Neuronal stem cell (in vitro differentiated cells): ENCODE data around the gene LHX4.

Source experiments
- DNase-seq: peaks from one replicate; pipeline ENCODE4 v3.0.0-alpha.2; 2013; ENCODE audit warnings: low spot score
- H2AFZ ChIP-seq: one replicate; pipeline ENCODE4 v1.6.1; 2013; ENCODE audit warnings: mild to moderate bottlenecking, low read length, inconsistent platforms
- H2AK5ac ChIP-seq: 2 replicates; pipeline ENCODE4 v1.6.1; 2013; ENCODE audit warnings: low read depth, mild to moderate bottlenecking, inconsistent platforms, low read length, moderate library complexity, mixed read lengths
- H2BK120ac ChIP-seq: 2 replicates; pipeline ENCODE4 v1.6.1; 2013; ENCODE audit warnings: low read depth, mild to moderate bottlenecking, inconsistent platforms, low read length, moderate library complexity, mixed read lengths
- H2BK12ac ChIP-seq: one replicate; pipeline ENCODE4 v1.6.1; 2013; ENCODE audit warnings: low read length, inconsistent platforms
- H2BK15ac ChIP-seq: 2 replicates; pipeline ENCODE4 v1.6.1; 2013; ENCODE audit warnings: mild to moderate bottlenecking, low read length, inconsistent platforms, mixed read lengths
- H2BK5ac ChIP-seq: one replicate; pipeline ENCODE4 v1.6.1; 2013; ENCODE audit warnings: inconsistent platforms, mild to moderate bottlenecking, low read length, moderate library complexity
- H3K14ac ChIP-seq: one replicate; pipeline ENCODE4 v1.6.1; 2013; ENCODE audit warnings: low read length, inconsistent platforms
- H3K18ac ChIP-seq: 2 replicates; pipeline ENCODE4 v1.6.1; 2013; ENCODE audit warnings: low read length, inconsistent platforms
- H3K23ac ChIP-seq: 2 replicates; pipeline ENCODE4 v1.6.1; 2013; ENCODE audit warnings: low read depth, mild to moderate bottlenecking, mixed read lengths, low read length, inconsistent platforms; ENCODE audit not compliant: poor library complexity
- H3K27ac ChIP-seq: replicated peaks from 3 replicates; pipeline ENCODE4 v1.5.1; 2013; ENCODE audit warnings: low read length, inconsistent platforms
- H3K27me3 ChIP-seq, 3 experiments: 2 replicates each; pipeline ENCODE4 v1.6.1; 2013; ENCODE audit warnings: low read length in 3 of 3, mild to moderate bottlenecking in 2 of 3, inconsistent platforms in 1 of 3, low read depth in 1 of 3, mixed read lengths in 1 of 3, moderate library complexity in 1 of 3; ENCODE audit not compliant: control insufficient read depth in 3 of 3, insufficient read depth in 3 of 3
- H3K36me3 ChIP-seq, 2 donors: replicated peaks in 1 of 2; 2 replicates each; pipeline ENCODE4 v1.6.1; 2013; ENCODE audit warnings: low read length in 2 of 2; ENCODE audit not compliant: control insufficient read depth in 2 of 2, insufficient read depth in 2 of 2
- H3K4ac ChIP-seq: 2 replicates; pipeline ENCODE4 v1.6.1; 2013; ENCODE audit warnings: inconsistent platforms, mild to moderate bottlenecking, low read length, moderate library complexity
- H3K4me1 ChIP-seq, 2 donors: 1 replicate in 1 of 2; 2 replicates in 1 of 2; pipeline ENCODE4 v1.6.1; 2013; ENCODE audit warnings: low read length in 2 of 2, low read depth in 1 of 2; ENCODE audit not compliant: control insufficient read depth in 2 of 2, insufficient read depth in 1 of 2
- H3K4me2 ChIP-seq: one replicate; pipeline ENCODE4 v1.6.1; 2013; ENCODE audit warnings: mild to moderate bottlenecking, low read length, inconsistent platforms; ENCODE audit not compliant: insufficient read depth, poor library complexity, severe bottlenecking
- H3K4me3 ChIP-seq, 2 donors: 2 replicates each; pipeline ENCODE4 v1.5.1; 2013; ENCODE audit warnings: low read length in 2 of 2, mild to moderate bottlenecking in 2 of 2, inconsistent platforms in 1 of 2, moderate library complexity in 1 of 2
- H3K79me1 ChIP-seq: one replicate; pipeline ENCODE4 v1.6.1; 2013; ENCODE audit warnings: low read depth, mild to moderate bottlenecking, inconsistent platforms, low read length, moderate library complexity
- H3K9ac ChIP-seq: one replicate; pipeline ENCODE4 v1.6.1; 2013; ENCODE audit warnings: mild to moderate bottlenecking, low read depth, low read length, inconsistent platforms; ENCODE audit not compliant: poor library complexity
- H3K9me3 ChIP-seq, 2 donors: replicated peaks in 1 of 2; 2 replicates each; pipeline versions ENCODE3 to v1.6.1; 2013; ENCODE audit warnings: low read length in 2 of 2, mild to moderate bottlenecking in 2 of 2, inconsistent platforms in 1 of 2, low read depth in 1 of 2, mixed read lengths in 1 of 2, moderate library complexity in 1 of 2; ENCODE audit not compliant: control insufficient read depth in 2 of 2, insufficient read depth in 1 of 2
- H4K8ac ChIP-seq: one replicate; pipeline ENCODE4 v1.6.1; 2013; ENCODE audit warnings: low read depth, mild to moderate bottlenecking, inconsistent platforms, low read length, moderate library complexity
- H4K91ac ChIP-seq: one replicate; pipeline ENCODE4 v1.6.1; 2013; ENCODE audit warnings: low read length, low read depth, mild to moderate bottlenecking, inconsistent platforms; ENCODE audit not compliant: poor library complexity
- WGBS, 2 donors: extraction: QIAGEN DNeasy Blood & Tissue Kit; methylation state at CpG; one replicate each; pipeline ENCODE4 v1.1.7; 2013; ENCODE audit warnings: missing lambda C conversion rate in 2 of 2, mixed read lengths in 1 of 2; ENCODE audit not compliant: insufficient read length in 2 of 2, insufficient replicate concordance in 1 of 2; ENCODE audit errors: extremely low coverage in 2 of 2; 5-methylcytosine and 5-hydroxymethylcytosine counted together

The LHX4 gene

DNA sequence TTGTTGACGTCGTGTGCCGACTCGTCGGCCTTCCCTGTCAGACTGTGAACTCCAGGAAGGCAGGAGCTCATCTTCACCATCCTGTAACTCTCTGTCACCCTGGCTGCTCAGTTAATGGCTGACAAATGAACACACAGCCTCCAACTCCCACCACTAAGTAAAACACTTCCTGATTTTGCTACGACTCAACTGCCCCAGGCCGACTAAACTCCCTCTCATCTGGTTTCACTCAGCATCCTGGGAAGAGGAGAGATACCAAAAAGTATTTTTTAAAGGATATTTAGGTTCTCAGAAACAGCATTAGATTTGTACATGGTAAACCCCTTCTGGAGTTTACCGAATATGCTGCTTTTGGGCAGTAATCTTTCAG, 18.2 kb upstream of the LHX4 start:
- Histone ChIP-seq H2AK5ac (peak overlapping the region; percentile 15), H3K14ac (no peak overlapping the region), H3K23ac (no peak overlapping the region), H2BK15ac (peak overlapping the region; percentile 45), H3K27me3 (peaks cover 0 to 35% (median 0%) of the 10 kb centered on the region in 3 experiments), H4K8ac (peak overlapping the region; percentile 7), H2BK120ac (no peak overlapping the region), H3K9ac (no peak overlapping the region), H3K4me2 (no peak overlapping the region), H3K36me3 (no peaks in the 10 kb centered on the region), H2BK12ac (no peak overlapping the region), H3K18ac (no peak overlapping the region), H4K91ac (no peak overlapping the region), H3K4me1 (peaks cover 2 to 3% of the 10 kb centered on the region in 2 donors), H3K9me3 (no peaks in the 10 kb centered on the region), H3K4ac (no peak overlapping the region), H3K27ac (no peak overlapping the region), H2BK5ac (peak overlapping the region; percentile 19), H2AFZ (peak overlapping the region; percentile 37), H3K4me3 (no peak overlapping the region), H3K79me1 (no peaks in the 10 kb centered on the region)
- WGBS, 2 donors: no CpG with 5 or more reads among the region's 8 CpGs
- DNase-seq: no peak

DNA sequence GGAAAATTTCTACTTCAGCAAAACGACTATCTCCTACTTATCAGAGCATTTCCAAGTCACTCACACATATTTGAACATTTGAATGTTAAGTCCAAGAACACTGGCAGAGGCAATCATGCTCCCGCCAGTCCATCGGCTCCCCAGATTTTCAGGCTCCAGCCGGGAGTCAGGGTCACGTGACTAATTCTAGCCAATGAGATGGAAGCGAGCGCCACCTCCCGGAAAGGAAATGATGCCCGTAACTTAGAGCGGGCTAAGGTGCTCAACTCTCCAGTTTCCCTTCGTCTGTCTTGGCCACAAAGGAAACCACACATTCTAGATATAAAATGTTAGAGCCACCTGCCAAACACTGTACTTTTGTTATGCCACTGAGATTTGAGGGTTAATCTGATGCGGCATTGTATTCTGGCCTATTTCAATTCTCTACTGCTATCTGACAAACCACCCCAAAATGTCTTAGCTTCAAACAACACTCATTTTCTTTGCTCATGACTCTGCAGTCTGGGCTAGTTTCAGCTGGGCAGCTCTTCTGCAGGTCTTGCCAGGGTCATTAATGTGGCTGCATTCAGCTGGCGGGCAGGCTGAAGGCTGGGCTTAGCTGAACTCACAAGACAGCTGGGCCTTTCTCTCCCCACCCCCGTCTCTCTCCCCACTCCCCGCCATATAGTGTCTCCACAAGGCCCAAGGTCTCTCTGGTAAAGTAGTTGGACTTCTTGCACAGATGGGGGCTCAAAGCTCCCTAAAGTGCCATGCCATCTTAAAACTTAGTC, 16.5 kb upstream of the LHX4 start:
- H2AFZ ChIP-seq: peak overlapping the region; percentile 56
- no CpG with 5 or more reads among the region's 15 CpGs for WGBS, 2 donors

DNA sequence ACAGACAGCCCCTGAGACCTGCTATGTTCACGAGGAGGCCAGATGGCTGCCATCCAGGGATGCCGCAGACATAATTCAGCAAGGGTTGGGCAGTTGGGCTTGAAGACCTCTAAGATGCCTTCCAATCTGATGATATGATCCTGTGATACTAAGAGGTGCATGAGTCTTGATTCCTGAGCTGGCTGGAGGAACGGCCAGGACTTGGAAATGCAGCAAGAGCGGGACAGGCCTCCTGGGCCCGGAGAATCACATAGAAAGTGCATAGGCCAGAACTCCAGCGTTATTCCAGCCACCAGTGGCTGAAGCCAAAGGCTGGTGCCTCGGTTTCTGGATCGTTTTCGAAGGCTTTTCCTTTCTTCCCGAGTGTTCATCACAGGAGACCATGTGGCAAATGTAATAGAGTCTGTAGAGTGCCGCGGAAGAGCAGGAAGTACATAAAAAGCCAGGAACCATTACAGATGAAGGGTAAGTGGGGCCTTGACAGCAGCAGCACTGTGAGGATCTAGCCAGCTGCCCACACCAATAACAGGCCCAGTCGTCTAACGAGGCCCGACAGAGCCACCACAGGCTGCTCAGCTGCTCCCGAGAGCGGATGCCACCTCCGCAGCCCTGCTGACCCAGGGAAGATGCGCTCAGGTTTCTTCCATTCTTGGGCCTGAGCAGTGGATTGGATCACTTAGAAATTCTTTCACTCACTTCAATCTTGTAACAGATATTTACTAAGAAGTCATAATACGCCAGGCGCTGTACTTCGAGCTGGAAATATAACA, 14.0 kb upstream of the LHX4 start:
- WGBS, 2 donors: no CpG with 5 or more reads among the region's 22 CpGs
- Histone ChIP-seq H3K27ac (no peak overlapping the region), H2BK15ac (peak overlapping the region; percentile 23)

More for the DNA sequence above, 16.5 kb upstream of the LHX4 start:
- no peak overlapping the region for H3K27ac ChIP-seq
- H3K14ac ChIP-seq: no peak overlapping the region
- H2BK15ac ChIP-seq: no peak overlapping the region
- peaks cover 2 to 3% of the 10 kb centered on the region in 2 donors for H3K4me1 ChIP-seq
- no peak overlapping the region for H3K9ac ChIP-seq
- H3K4me3 ChIP-seq: no peak overlapping the region
- no peak overlapping the region for H3K18ac ChIP-seq
- no peak overlapping the region for H3K4me2 ChIP-seq
- H3K27me3 ChIP-seq: peaks cover 0 to 26% (median 0%) of the 10 kb centered on the region in 3 experiments
- H2AK5ac ChIP-seq: no peak overlapping the region
- H4K8ac ChIP-seq: no peak overlapping the region
- no peak for DNase-seq
- H2BK120ac ChIP-seq: no peak overlapping the region
- no peak overlapping the region for H3K4ac ChIP-seq
- H3K79me1 ChIP-seq: no peaks in the 10 kb centered on the region
- no peak overlapping the region for H2BK5ac ChIP-seq
- no peak overlapping the region for H3K23ac ChIP-seq
- H3K36me3 ChIP-seq: no peaks in the 10 kb centered on the region
- no peak overlapping the region for H4K91ac ChIP-seq
- no peak overlapping the region for H2BK12ac ChIP-seq
- no peaks in the 10 kb centered on the region for H3K9me3 ChIP-seq

DNA sequence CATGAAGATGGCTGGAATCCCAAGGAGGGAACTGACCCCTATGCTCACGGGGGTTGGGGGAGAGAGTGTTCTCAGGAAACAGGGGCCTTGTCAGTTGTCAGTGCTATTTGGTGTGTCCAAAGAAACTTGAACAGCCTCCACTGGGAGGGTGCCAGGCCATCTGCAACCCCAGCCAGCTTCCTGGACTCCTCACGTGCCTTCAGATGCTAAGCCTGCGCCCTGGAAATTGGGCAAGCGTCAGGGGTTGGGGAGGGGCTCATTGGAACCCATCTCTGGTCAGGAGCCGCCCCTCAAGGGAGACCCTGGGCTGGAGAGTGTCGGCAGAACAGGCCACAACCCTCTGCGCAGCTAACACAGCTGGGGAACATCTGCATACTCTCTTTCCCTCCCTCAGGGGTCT, 13.1 kb upstream of the LHX4 start:
- H3K4ac ChIP-seq: no peak overlapping the region
- H3K27ac ChIP-seq: no peak overlapping the region
- H2AK5ac ChIP-seq: peak overlapping the region; percentile 10
- no peak overlapping the region for H3K9ac ChIP-seq
- peaks cover 0 to 46% (median 2%) of the 10 kb centered on the region in 3 experiments for H3K27me3 ChIP-seq
- no peak overlapping the region for H4K8ac ChIP-seq
- WGBS, 2 donors: no CpG with 5 or more reads among the region's 7 CpGs
- H3K18ac ChIP-seq: peak overlapping the region; percentile 39
- no peak overlapping the region for H2BK120ac ChIP-seq
- no peak overlapping the region for H2BK12ac ChIP-seq
- no peak overlapping the region for H2BK15ac ChIP-seq
- no peak overlapping the region for H2AFZ ChIP-seq
- DNase-seq: no peak
- no peaks in the 10 kb centered on the region for H3K79me1 ChIP-seq
- no peak overlapping the region for H3K23ac ChIP-seq
- H3K4me1 ChIP-seq: peaks cover 0 to 3% of the 10 kb centered on the region in 2 donors
- H3K4me3 ChIP-seq: no peak overlapping the region
- no peaks in the 10 kb centered on the region for H3K9me3 ChIP-seq
- H3K14ac ChIP-seq: no peak overlapping the region
- no peaks in the 10 kb centered on the region for H3K36me3 ChIP-seq
- H4K91ac ChIP-seq: no peak overlapping the region
- no peak overlapping the region for H2BK5ac ChIP-seq
- no peak overlapping the region for H3K4me2 ChIP-seq

More for the DNA sequence above, 14.0 kb upstream of the LHX4 start:
- no peaks in the 10 kb centered on the region for H3K9me3 ChIP-seq
- H3K4me1 ChIP-seq: peaks cover 0 to 3% of the 10 kb centered on the region in 2 donors
- H3K18ac ChIP-seq: peak overlapping the region; percentile 52
- peaks cover 0 to 40% (median 2%) of the 10 kb centered on the region in 3 experiments for H3K27me3 ChIP-seq
- no peak overlapping the region for H3K14ac ChIP-seq
- no peaks in the 10 kb centered on the region for H3K79me1 ChIP-seq
- no peaks in the 10 kb centered on the region for H3K36me3 ChIP-seq
- H2AFZ ChIP-seq: peak overlapping the region; percentile 38
- no peak overlapping the region for H2BK5ac ChIP-seq
- H2AK5ac ChIP-seq: no peak overlapping the region
- H4K91ac ChIP-seq: no peak overlapping the region
- no peak overlapping the region for H2BK120ac ChIP-seq
- no peak overlapping the region for H3K4me3 ChIP-seq
- H3K4ac ChIP-seq: no peak overlapping the region
- no peak overlapping the region for H2BK12ac ChIP-seq
- no peak overlapping the region for H3K9ac ChIP-seq
- H3K23ac ChIP-seq: no peak overlapping the region
- no peak for DNase-seq
- no peak overlapping the region for H4K8ac ChIP-seq
- no peak overlapping the region for H3K4me2 ChIP-seq
